ENCODE results near the gene BACE1. TPM values are rescaled to one million over a fixed set of nuclear protein-coding genes. Genes with fewer than 3 reads are reported as not detected.

Gene BACE1
- total and polyA plus RNA-seq, 2 experiments from 2014 or later, result 2.4 to 7.2 TPM

- H3K27me3 Mint-ChIP-seq (ENCODE audit: insufficient read depth, low read depth, poor library complexity), result peaks cover 25% of the 10 kb centered on the region
- H3K4me1 ChIP-seq (ENCODE audit: insufficient read depth), result peaks cover 33% of the 10 kb centered on the region
- H3K4me2 ChIP-seq, result peak overlapping the region; percentile 60; the same call in 1 of the 2 replicates
- no peaks in the 10 kb centered on the region for H3K9me3 Mint-ChIP-seq
- peak overlapping the region; percentile 43; the same call in 1 of the 2 replicates for H3K27ac Mint-ChIP-seq
- H3K27me3 ChIP-seq (ENCODE audit: insufficient read depth), result no peaks in the 10 kb centered on the region
- peak overlapping the region; percentile 13; the same call in 1 of the 3 replicates for H3K4me3 Mint-ChIP-seq
- no peaks in the 10 kb centered on the region for H3K36me3 ChIP-seq (ENCODE audit: insufficient read depth)
- peaks cover 37% of the 10 kb centered on the region for H3K4me1 Mint-ChIP-seq
- no peaks in the 10 kb centered on the region for H3K36me3 Mint-ChIP-seq (ENCODE audit: low read depth)
- H3F3A ChIP-seq (replicated peaks; ENCODE audit: low read depth), result no peaks in the 10 kb centered on the region
- H2AFZ ChIP-seq, result peak overlapping the region; percentile 47; the same call in 1 of the 2 replicates
- no peak overlapping the region for H3K27ac ChIP-seq (ENCODE audit: low read depth)
- DNase-seq (ENCODE audit: low spot score) (no peak), ATAC-seq (peak; percentile 26)
- H3K79me2 ChIP-seq (replicated peaks; ENCODE audit: insufficient read depth), result no peaks in the 10 kb centered on the region
- TF ChIP-seq NANOG (IDR thresholded peaks at IDR 0.05; ENCODE audit: borderline replicate concordance) (no peak), JUNB (IDR thresholded peaks at IDR 0.05; ENCODE audit: unreplicated experiment) (no peak), REST (IDR thresholded peaks at IDR 0.05; ENCODE audit: unreplicated experiment) (no peak), EZH2phosphoT487 (IDR thresholded peaks at IDR 0.05; ENCODE audit: unreplicated experiment) (no peak), EZH2 (IDR thresholded peaks at IDR 0.05; ENCODE audit: low read depth, unreplicated experiment) (no peak), CTCF (conservative IDR thresholded peaks at IDR 0.05; ENCODE audit: low read depth in 2 of 2) (no peak)
- TF ChIP-seq, protein P1, sequence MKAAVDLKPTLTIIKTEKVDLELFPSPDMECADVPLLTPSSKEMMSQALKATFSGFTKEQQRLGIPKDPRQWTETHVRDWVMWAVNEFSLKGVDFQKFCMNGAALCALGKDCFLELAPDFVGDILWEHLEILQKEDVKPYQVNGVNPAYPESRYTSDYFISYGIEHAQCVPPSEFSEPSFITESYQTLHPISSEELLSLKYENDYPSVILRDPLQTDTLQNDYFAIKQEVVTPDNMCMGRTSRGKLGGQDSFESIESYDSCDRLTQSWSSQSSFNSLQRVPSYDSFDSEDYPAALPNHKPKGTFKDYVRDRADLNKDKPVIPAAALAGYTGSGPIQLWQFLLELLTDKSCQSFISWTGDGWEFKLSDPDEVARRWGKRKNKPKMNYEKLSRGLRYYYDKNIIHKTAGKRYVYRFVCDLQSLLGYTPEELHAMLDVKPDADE (IDR thresholded peaks at IDR 0.05), result no peak
- TF ChIP-seq, protein P2, sequence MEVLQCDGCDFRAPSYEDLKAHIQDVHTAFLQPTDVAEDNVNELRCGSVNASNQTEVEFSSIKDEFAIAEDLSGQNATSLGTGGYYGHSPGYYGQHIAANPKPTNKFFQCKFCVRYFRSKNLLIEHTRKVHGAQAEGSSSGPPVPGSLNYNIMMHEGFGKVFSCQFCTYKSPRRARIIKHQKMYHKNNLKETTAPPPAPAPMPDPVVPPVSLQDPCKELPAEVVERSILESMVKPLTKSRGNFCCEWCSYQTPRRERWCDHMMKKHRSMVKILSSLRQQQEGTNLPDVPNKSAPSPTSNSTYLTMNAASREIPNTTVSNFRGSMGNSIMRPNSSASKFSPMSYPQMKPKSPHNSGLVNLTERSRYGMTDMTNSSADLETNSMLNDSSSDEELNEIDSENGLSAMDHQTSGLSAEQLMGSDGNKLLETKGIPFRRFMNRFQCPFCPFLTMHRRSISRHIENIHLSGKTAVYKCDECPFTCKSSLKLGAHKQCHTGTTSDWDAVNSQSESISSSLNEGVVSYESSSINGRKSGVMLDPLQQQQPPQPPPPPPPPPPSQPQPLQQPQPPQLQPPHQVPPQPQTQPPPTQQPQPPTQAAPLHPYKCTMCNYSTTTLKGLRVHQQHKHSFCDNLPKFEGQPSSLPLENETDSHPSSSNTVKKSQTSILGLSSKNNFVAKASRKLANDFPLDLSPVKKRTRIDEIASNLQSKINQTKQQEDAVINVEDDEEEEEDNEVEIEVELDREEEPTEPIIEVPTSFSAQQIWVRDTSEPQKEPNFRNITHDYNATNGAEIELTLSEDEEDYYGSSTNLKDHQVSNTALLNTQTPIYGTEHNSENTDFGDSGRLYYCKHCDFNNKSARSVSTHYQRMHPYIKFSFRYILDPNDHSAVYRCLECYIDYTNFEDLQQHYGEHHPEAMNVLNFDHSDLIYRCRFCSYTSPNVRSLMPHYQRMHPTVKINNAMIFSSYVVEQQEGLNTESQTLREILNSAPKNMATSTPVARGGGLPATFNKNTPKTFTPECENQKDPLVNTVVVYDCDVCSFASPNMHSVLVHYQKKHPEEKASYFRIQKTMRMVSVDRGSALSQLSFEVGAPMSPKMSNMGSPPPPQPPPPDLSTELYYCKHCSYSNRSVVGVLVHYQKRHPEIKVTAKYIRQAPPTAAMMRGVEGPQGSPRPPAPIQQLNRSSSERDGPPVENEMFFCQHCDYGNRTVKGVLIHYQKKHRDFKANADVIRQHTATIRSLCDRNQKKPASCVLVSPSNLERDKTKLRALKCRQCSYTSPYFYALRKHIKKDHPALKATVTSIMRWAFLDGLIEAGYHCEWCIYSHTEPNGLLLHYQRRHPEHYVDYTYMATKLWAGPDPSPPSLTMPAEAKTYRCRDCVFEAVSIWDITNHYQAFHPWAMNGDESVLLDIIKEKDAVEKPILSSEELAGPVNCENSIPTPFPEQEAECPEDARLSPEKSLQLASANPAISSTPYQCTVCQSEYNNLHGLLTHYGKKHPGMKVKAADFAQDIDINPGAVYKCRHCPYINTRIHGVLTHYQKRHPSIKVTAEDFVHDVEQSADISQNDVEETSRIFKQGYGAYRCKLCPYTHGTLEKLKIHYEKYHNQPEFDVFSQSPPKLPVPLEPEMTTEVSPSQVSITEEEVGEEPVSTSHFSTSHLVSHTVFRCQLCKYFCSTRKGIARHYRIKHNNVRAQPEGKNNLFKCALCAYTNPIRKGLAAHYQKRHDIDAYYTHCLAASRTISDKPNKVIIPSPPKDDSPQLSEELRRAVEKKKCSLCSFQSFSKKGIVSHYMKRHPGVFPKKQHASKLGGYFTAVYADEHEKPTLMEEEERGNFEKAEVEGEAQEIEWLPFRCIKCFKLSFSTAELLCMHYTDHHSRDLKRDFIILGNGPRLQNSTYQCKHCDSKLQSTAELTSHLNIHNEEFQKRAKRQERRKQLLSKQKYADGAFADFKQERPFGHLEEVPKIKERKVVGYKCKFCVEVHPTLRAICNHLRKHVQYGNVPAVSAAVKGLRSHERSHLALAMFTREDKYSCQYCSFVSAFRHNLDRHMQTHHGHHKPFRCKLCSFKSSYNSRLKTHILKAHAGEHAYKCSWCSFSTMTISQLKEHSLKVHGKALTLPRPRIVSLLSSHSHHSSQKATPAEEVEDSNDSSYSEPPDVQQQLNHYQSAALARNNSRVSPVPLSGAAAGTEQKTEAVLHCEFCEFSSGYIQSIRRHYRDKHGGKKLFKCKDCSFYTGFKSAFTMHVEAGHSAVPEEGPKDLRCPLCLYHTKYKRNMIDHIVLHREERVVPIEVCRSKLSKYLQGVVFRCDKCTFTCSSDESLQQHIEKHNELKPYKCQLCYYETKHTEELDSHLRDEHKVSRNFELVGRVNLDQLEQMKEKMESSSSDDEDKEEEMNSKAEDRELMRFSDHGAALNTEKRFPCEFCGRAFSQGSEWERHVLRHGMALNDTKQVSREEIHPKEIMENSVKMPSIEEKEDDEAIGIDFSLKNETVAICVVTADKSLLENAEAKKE (CRISPR knock-in tag; IDR thresholded peaks at IDR 0.05), result no peak
- no peaks in the 10 kb centered on the region for H3K9me2 ChIP-seq (ENCODE audit: insufficient read depth)
- no peak overlapping the region for H3K4me3 ChIP-seq
- no peaks in the 10 kb centered on the region; the same call in 1 of the 2 replicates for H4K20me1 ChIP-seq (replicated peaks; ENCODE audit: insufficient read depth)
These were observed 16.4 kb downstream of the BACE1 start for GRCh38 chr11:117299351-117300282.

All from GM23338 (cell line).